ENCODE data around the gene CDKL5.

GRCh38 chrX:18677161-18677869 is 251.9 kb downstream of the CDKL5 start:
- TF ChIP-seq CTCF (conservative IDR thresholded peaks at IDR 0.05; ENCODE audit: low read depth in 2 of 2): no peak
- TF ChIP-seq EZH2 (IDR thresholded peaks at IDR 0.05; ENCODE audit: low read depth, unreplicated experiment): no peak
- TF ChIP-seq REST (IDR thresholded peaks at IDR 0.05; ENCODE audit: unreplicated experiment): no peak
- TF ChIP-seq EZH2phosphoT487 (IDR thresholded peaks at IDR 0.05; ENCODE audit: unreplicated experiment): no peak
- TF ChIP-seq POLR2AphosphoS5 (IDR thresholded peaks at IDR 0.05; ENCODE audit: low read depth): no peak
- TF ChIP-seq, protein P1, sequence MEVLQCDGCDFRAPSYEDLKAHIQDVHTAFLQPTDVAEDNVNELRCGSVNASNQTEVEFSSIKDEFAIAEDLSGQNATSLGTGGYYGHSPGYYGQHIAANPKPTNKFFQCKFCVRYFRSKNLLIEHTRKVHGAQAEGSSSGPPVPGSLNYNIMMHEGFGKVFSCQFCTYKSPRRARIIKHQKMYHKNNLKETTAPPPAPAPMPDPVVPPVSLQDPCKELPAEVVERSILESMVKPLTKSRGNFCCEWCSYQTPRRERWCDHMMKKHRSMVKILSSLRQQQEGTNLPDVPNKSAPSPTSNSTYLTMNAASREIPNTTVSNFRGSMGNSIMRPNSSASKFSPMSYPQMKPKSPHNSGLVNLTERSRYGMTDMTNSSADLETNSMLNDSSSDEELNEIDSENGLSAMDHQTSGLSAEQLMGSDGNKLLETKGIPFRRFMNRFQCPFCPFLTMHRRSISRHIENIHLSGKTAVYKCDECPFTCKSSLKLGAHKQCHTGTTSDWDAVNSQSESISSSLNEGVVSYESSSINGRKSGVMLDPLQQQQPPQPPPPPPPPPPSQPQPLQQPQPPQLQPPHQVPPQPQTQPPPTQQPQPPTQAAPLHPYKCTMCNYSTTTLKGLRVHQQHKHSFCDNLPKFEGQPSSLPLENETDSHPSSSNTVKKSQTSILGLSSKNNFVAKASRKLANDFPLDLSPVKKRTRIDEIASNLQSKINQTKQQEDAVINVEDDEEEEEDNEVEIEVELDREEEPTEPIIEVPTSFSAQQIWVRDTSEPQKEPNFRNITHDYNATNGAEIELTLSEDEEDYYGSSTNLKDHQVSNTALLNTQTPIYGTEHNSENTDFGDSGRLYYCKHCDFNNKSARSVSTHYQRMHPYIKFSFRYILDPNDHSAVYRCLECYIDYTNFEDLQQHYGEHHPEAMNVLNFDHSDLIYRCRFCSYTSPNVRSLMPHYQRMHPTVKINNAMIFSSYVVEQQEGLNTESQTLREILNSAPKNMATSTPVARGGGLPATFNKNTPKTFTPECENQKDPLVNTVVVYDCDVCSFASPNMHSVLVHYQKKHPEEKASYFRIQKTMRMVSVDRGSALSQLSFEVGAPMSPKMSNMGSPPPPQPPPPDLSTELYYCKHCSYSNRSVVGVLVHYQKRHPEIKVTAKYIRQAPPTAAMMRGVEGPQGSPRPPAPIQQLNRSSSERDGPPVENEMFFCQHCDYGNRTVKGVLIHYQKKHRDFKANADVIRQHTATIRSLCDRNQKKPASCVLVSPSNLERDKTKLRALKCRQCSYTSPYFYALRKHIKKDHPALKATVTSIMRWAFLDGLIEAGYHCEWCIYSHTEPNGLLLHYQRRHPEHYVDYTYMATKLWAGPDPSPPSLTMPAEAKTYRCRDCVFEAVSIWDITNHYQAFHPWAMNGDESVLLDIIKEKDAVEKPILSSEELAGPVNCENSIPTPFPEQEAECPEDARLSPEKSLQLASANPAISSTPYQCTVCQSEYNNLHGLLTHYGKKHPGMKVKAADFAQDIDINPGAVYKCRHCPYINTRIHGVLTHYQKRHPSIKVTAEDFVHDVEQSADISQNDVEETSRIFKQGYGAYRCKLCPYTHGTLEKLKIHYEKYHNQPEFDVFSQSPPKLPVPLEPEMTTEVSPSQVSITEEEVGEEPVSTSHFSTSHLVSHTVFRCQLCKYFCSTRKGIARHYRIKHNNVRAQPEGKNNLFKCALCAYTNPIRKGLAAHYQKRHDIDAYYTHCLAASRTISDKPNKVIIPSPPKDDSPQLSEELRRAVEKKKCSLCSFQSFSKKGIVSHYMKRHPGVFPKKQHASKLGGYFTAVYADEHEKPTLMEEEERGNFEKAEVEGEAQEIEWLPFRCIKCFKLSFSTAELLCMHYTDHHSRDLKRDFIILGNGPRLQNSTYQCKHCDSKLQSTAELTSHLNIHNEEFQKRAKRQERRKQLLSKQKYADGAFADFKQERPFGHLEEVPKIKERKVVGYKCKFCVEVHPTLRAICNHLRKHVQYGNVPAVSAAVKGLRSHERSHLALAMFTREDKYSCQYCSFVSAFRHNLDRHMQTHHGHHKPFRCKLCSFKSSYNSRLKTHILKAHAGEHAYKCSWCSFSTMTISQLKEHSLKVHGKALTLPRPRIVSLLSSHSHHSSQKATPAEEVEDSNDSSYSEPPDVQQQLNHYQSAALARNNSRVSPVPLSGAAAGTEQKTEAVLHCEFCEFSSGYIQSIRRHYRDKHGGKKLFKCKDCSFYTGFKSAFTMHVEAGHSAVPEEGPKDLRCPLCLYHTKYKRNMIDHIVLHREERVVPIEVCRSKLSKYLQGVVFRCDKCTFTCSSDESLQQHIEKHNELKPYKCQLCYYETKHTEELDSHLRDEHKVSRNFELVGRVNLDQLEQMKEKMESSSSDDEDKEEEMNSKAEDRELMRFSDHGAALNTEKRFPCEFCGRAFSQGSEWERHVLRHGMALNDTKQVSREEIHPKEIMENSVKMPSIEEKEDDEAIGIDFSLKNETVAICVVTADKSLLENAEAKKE (CRISPR knock-in tag; IDR thresholded peaks at IDR 0.05): no peak
- TF ChIP-seq CREB1 (CRISPR knock-in tag; IDR thresholded peaks at IDR 0.05; ENCODE audit: low read depth): no peak
- TF ChIP-seq ZNF331 (CRISPR knock-in tag; IDR thresholded peaks at IDR 0.05; ENCODE audit: low read depth): no peak
- no peak for TF ChIP-seq JUNB (IDR thresholded peaks at IDR 0.05; ENCODE audit: unreplicated experiment)
- TF ChIP-seq ZNF114 (CRISPR knock-in tag; IDR thresholded peaks at IDR 0.05): no peak
- no peak for TF ChIP-seq NANOG (IDR thresholded peaks at IDR 0.05; ENCODE audit: borderline replicate concordance)

Measured in GM23338 (cell line).